HepG2 (cell line): ENCODE data around the gene THBS2. TPM values are rescaled to one million over a fixed set of nuclear protein-coding genes. Genes with fewer than 3 reads are reported as not detected.

Source experiments
- CC2D1A ChIP-seq: sonication (generic); formaldehyde crosslinking; IDR thresholded peaks from 2 replicates; pipeline ENCODE4 v1.8.1; 2023; ENCODE audit warnings: mild to moderate bottlenecking, missing genetic modification reagents
- CREM ChIP-seq, 2 experiments: sonication (generic) in 1 of 2; formaldehyde crosslinking in 1 of 2; IDR thresholded peaks; 2 replicates each; pipeline versions ENCODE4 v1.4.0 to v1.6.1; 2016 to 2020; ENCODE audit warnings: antibody characterized with exemption in 1 of 2, mild to moderate bottlenecking in 1 of 2, missing genetic modification reagents in 1 of 2
- DMAP1 ChIP-seq: IDR thresholded peaks from 2 replicates; pipeline ENCODE4 v1.6.1; 2016
- ESRRA ChIP-seq: sonication (generic); formaldehyde crosslinking; IDR thresholded peaks from 2 replicates; pipeline ENCODE4 v1.5.1; 2020; ENCODE audit warnings: mild to moderate bottlenecking, low read depth, missing genetic modification reagents
- GFI1 ChIP-seq: sonication (generic); formaldehyde crosslinking; IDR thresholded peaks from 2 replicates; pipeline ENCODE4 v1.5.0; 2020; ENCODE audit warnings: missing genetic modification reagents, mild to moderate bottlenecking, borderline replicate concordance
- HOXA7 ChIP-seq: sonication (generic); formaldehyde crosslinking; IDR thresholded peaks from 2 replicates; pipeline ENCODE4 v1.8.1; 2022; ENCODE audit warnings: mild to moderate bottlenecking, missing genetic modification reagents, moderate library complexity
- KLF6 ChIP-seq: IDR thresholded peaks from 2 replicates; pipeline ENCODE4 v1.8.0; 2016; ENCODE audit warnings: missing biosample characterization, missing genetic modification reagents
- MATR3 ChIP-seq: sonication (generic); formaldehyde crosslinking; IDR thresholded peaks from 2 replicates; pipeline ENCODE4 v1.4.0; 2020; ENCODE audit warnings: missing genetic modification reagents
- MEIS1 ChIP-seq: sonication (generic); formaldehyde crosslinking; IDR thresholded peaks from 2 replicates; pipeline ENCODE4 v1.9.0; 2021; ENCODE audit warnings: mild to moderate bottlenecking, missing genetic modification reagents, moderate library complexity, borderline replicate concordance
- NR1H2 ChIP-seq: sonication (generic); formaldehyde crosslinking; IDR thresholded peaks from 2 replicates; pipeline ENCODE4 v1.8.1; 2022; ENCODE audit warnings: low read depth, missing genetic modification reagents, borderline replicate concordance
- PHB2 ChIP-seq: fragments of 450-650 bp; IDR thresholded peaks from 2 replicates; pipeline ENCODE4 v1.6.1; 2018; ENCODE audit not compliant: partially characterized antibody
- POLR2A ChIP-seq, 2 experiments: IDR thresholded peaks; 2 replicates each; pipeline ENCODE4 v1.6.1; 2011; ENCODE audit warnings: low read depth in 2 of 2, low read length in 2 of 2, mild to moderate bottlenecking in 1 of 2, moderate library complexity in 1 of 2; ENCODE audit not compliant: insufficient read depth in 1 of 2
- RARG ChIP-seq: sonication (generic); formaldehyde crosslinking; IDR thresholded peaks from 2 replicates; pipeline ENCODE4 v1.4.0; 2020; ENCODE audit warnings: low read depth, mild to moderate bottlenecking, missing genetic modification reagents
- SMAD1 ChIP-seq: sonication (generic); formaldehyde crosslinking; IDR thresholded peaks from 2 replicates; pipeline ENCODE4 v1.4.0; 2020; ENCODE audit warnings: missing genetic modification reagents, low read depth, mild to moderate bottlenecking, borderline replicate concordance
- TGIF2 ChIP-seq: IDR thresholded peaks from 2 replicates; pipeline ENCODE4 v1.6.1; 2016; ENCODE audit warnings: control low read depth, missing compliant biosample characterization
- ZFP90 ChIP-seq: sonication (generic); formaldehyde crosslinking; IDR thresholded peaks from 2 replicates; pipeline ENCODE4 v1.8.0; 2022; ENCODE audit warnings: missing genetic modification reagents, mild to moderate bottlenecking, inconsistent platforms, borderline replicate concordance
- ZNF136 ChIP-seq: sonication (generic); formaldehyde crosslinking; IDR thresholded peaks from 2 replicates; pipeline ENCODE4 v1.8.1; 2022; ENCODE audit warnings: low read depth, mild to moderate bottlenecking, moderate library complexity, missing genetic modification reagents
- ZNF17 ChIP-seq: sonication (generic); formaldehyde crosslinking; IDR thresholded peaks from 2 replicates; pipeline ENCODE4 v1.5.0; 2020; ENCODE audit warnings: mild to moderate bottlenecking, missing genetic modification reagents
- ZNF331 ChIP-seq: sonication (generic); formaldehyde crosslinking; IDR thresholded peaks from 2 replicates; pipeline ENCODE4 v1.4.0; 2020; ENCODE audit warnings: missing genetic modification reagents
- ZNF382 ChIP-seq: sonication (generic); formaldehyde crosslinking; IDR thresholded peaks from 2 replicates; pipeline ENCODE4 v1.5.0; 2020; ENCODE audit warnings: missing genetic modification reagents, mild to moderate bottlenecking, borderline replicate concordance
- ZNF768 ChIP-seq: sonication (generic); formaldehyde crosslinking; IDR thresholded peaks from 2 replicates; pipeline ENCODE4 v1.4.0; 2020; ENCODE audit warnings: missing genetic modification reagents
- polyA plus RNA-seq, 8 experiments: library from polyadenylated mRNA; depleted of rRNA in 3 of 8; stranded (reverse) in 7 of 8; unstranded in 1 of 8; fragments of >200 nt; fragmentation: Illumina TruSeq in 4 of 8; extraction: Trizol in 4 of 8; gene quantifications; 2 replicates each; pipeline versions ENCODE4 v1.2.1 to v1.2.3, GENCODE V29; 2011 to 2016; ENCODE audit warnings: low read depth in 4 of 8, missing spikeins in 1 of 8, mixed read lengths in 1 of 8; ENCODE audit not compliant: insufficient read depth in 1 of 8
- total RNA-seq, 5 experiments: library from RNA; depleted of rRNA; stranded (reverse); fragments of >200 nt; fragmentation: Illumina TruSeq; extraction: Trizol; gene quantifications; 2 replicates each; pipeline ENCODE4 v1.2.3, GENCODE V29; 2016; ENCODE audit warnings: low read depth in 1 of 5
- TF ChIP-seq, protein P1 (sequence below): sonication (generic); formaldehyde crosslinking; IDR thresholded peaks from 2 replicates; pipeline ENCODE4 v1.8.0; 2022; ENCODE audit warnings: mild to moderate bottlenecking, missing genetic modification reagents, borderline replicate concordance
- TF ChIP-seq, protein P2 (sequence below): sonication (generic); formaldehyde crosslinking; IDR thresholded peaks from 2 replicates; pipeline ENCODE4 v1.8.0; 2022; ENCODE audit warnings: mild to moderate bottlenecking, missing genetic modification reagents, moderate library complexity
- TF ChIP-seq, protein P3 (sequence below): IDR thresholded peaks from 2 replicates; pipeline ENCODE4 v1.6.1; 2016; ENCODE audit warnings: missing compliant biosample characterization, missing genetic modification reagents, borderline replicate concordance
- TF ChIP-seq, protein P4 (sequence below): IDR thresholded peaks from 2 replicates; pipeline ENCODE4 v1.6.1; 2016; ENCODE audit warnings: mild to moderate bottlenecking
- TF ChIP-seq, protein P5 (sequence below): sonication (generic); formaldehyde crosslinking; IDR thresholded peaks from 2 replicates; pipeline ENCODE4 v1.4.0; 2020; ENCODE audit warnings: missing genetic modification reagents

Gene THBS2
- total and polyA plus RNA-seq, 2 of the 13 experiments (the other 11 are each of a cell fraction or from before 2014, with no cell fraction given): 0.12 to 0.15 TPM

DNA sequence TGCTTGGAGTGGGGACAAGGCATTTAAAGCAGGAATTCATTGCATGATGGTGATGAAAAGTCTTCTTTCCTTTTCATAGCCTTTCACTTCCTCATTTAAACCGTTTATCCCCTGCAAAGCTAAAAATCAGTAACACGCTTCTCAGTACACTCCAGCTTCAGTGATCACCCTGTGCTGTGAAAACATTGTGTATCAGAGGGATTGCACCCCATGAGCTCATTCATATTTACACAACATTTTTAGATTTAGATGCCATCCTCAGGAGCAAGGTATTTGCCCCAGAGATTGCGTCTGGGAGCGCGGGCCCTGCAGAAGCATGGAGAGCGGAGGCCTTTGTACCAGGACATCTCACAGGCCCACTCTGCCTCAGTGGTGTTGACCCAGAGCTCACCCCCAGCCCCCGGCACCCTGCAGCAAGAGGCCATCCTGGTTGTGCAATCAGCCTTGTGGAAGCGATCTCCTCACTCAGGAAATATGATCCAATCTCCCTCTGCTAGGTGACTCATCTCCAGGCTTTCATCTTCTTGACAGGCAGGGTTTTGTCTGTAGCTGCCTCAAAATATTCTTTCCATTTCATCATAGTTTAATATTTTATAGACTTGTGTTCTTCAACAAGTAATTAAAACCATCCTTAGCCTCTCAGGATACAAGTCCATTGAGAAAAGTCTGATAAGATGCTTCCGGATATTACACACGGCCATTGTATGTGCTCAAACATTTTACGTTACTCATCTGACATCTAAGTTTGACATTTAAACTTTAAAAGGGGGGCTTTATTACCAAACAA lies 38.9 kb upstream of the THBS2 start (continued):
- TF ChIP-seq, protein P1, sequence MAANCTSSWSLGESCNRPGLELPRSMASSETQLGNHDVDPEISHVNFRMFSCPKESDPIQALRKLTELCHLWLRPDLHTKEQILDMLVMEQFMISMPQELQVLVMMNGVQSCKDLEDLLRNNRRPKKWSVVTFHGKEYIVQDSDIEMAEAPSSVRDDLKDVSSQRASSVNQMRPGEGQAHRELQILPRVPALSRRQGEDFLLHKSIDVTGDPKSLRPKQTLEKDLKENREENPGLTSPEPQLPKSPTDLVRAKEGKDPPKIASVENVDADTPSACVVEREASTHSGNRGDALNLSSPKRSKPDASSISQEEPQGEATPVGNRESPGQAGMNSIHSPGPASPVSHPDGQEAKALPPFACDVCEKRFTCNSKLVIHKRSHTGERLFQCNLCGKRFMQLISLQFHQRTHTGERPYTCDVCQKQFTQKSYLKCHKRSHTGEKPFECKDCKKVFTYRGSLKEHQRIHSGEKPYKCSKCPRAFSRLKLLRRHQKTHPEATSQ (CRISPR knock-in tag): no peak
- TF ChIP-seq RARG (CRISPR knock-in tag): peak; percentile 46; the same call in 1 of the 2 replicates
- TF ChIP-seq, protein P2, sequence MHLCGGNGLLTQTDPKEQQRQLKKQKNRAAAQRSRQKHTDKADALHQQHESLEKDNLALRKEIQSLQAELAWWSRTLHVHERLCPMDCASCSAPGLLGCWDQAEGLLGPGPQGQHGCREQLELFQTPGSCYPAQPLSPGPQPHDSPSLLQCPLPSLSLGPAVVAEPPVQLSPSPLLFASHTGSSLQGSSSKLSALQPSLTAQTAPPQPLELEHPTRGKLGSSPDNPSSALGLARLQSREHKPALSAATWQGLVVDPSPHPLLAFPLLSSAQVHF (CRISPR knock-in tag): no peak
- no peak for TF ChIP-seq SMAD1 (CRISPR knock-in tag)
- TF ChIP-seq MEIS1 (CRISPR knock-in tag): peak; percentile 83; the same call in 1 of the 2 replicates
- peak; percentile 80 for TF ChIP-seq ZNF331 (CRISPR knock-in tag)
- TF ChIP-seq, protein P3, sequence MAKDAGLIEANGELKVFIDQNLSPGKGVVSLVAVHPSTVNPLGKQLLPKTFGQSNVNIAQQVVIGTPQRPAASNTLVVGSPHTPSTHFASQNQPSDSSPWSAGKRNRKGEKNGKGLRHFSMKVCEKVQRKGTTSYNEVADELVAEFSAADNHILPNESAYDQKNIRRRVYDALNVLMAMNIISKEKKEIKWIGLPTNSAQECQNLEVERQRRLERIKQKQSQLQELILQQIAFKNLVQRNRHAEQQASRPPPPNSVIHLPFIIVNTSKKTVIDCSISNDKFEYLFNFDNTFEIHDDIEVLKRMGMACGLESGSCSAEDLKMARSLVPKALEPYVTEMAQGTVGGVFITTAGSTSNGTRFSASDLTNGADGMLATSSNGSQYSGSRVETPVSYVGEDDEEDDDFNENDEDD (CRISPR knock-in tag): peak; percentile 21; the same call in 1 of the 2 replicates
- peak; percentile 84 for TF ChIP-seq KLF6 (CRISPR knock-in tag)
- TF ChIP-seq ZNF136 (CRISPR knock-in tag): no peak
- no peak for TF ChIP-seq ZNF17 (CRISPR knock-in tag)
- no peak for TF ChIP-seq CC2D1A (CRISPR knock-in tag)
- no peak for TF ChIP-seq ZNF382 (CRISPR knock-in tag)
- peak; percentile 57; the same call in 1 of the 2 replicates for TF ChIP-seq ZFP90 (CRISPR knock-in tag)
- TF ChIP-seq, protein P4, sequence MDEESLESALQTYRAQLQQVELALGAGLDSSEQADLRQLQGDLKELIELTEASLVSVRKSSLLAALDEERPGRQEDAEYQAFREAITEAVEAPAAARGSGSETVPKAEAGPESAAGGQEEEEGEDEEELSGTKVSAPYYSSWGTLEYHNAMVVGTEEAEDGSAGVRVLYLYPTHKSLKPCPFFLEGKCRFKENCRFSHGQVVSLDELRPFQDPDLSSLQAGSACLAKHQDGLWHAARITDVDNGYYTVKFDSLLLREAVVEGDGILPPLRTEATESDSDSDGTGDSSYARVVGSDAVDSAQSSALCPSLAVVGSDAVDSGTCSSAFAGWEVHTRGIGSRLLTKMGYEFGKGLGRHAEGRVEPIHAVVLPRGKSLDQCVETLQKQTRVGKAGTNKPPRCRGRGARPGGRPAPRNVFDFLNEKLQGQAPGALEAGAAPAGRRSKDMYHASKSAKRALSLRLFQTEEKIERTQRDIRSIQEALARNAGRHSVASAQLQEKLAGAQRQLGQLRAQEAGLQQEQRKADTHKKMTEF (CRISPR knock-in tag): peak; percentile 97
- peak; percentile 78 for TF ChIP-seq ESRRA
- TF ChIP-seq HOXA7: no peak
- peak; percentile 69; the same call in 1 of the 2 replicates for TF ChIP-seq GFI1
- TF ChIP-seq MATR3: no peak
- no peak for TF ChIP-seq NR1H2 (CRISPR knock-in tag)
- TF ChIP-seq PHB2: no peak
- TF ChIP-seq ZNF768 (CRISPR knock-in tag): peak; percentile 57; the same call in 1 of the 2 replicates
- peak; percentile 69 for TF ChIP-seq TGIF2 (CRISPR knock-in tag)
- peak in 1 of 2 experiments; percentile 28; a peak in 1 of 4 replicates for TF ChIP-seq POLR2A (IDR thresholded peaks at IDR 0.05; ENCODE audit: insufficient read depth in 1 of 2, low read depth in 2 of 2, low read length in 2 of 2)
- TF ChIP-seq CREM (IDR thresholded peaks at IDR 0.05): peak; percentile 80
- TF ChIP-seq CREM (CRISPR knock-in tag; IDR thresholded peaks at IDR 0.05): no peak
- TF ChIP-seq, protein P5, sequence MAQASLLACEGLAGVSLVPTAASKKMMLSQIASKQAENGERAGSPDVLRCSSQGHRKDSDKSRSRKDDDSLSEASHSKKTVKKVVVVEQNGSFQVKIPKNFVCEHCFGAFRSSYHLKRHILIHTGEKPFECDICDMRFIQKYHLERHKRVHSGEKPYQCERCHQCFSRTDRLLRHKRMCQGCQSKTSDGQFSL (CRISPR knock-in tag): 0 out of 2 replicates have a peak, but pooled peaks have one; percentile 52
- no peak; the same call in none of the 2 replicates for TF ChIP-seq DMAP1 (CRISPR knock-in tag)
